ENCODE data around the gene ETNPPL. TPM values are rescaled to one million over a fixed set of nuclear protein-coding genes. Genes with fewer than 3 reads are reported as not detected.

The ETNPPL gene
- polyA plus RNA-seq, 1 experiment: not detected

DNA sequence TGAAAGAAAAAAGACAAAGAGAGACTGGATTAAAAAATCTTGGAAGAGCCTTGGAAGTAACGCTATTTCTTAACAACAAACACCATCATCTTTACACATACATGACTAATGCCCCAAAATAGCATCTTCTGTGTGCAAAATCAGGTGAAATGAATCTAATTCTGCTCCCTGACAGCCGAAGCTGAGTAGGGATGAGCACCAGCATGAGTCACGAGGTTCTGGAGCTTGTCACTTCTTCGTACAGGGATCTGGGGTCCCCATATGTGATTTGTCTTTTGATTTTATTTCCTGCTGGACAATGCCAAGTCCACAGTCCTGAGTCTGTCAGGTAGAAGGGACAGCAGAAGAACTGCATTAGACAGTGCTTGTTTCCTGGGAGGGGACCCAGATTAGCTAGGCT, 56.6 kb downstream of the ETNPPL start:
- no peaks in the 10 kb centered on the region for H3K27me3 ChIP-seq (ENCODE audit: control insufficient read depth, insufficient read depth, low read length)
- no peaks in the 10 kb centered on the region for H3K9me3 ChIP-seq (ENCODE audit: control insufficient read depth, insufficient read depth, low read length)
- H3K4me3 ChIP-seq (ENCODE audit: low read depth, low read length): no peak overlapping the region
- H3K27ac ChIP-seq (ENCODE audit: low read depth, low read length): no peak overlapping the region
- DNase-seq (ENCODE audit: low read depth, low spot score): no peak
- ChIA-PET CTCF (interaction anchor here (1.4 kb wide), 1 partner anchor 699 kb away, joined by 3 read pairs; no protein-coding TSS in a partner anchor), POLR2A (no interaction called here)
- TF ChIP-seq CTCF (IDR thresholded peaks at IDR 0.05; ENCODE audit: low read depth, low read length): no peak

- ChIA-PET POLR2A (no interaction called here), CTCF (no interaction called here)
- TF ChIP-seq CTCF (IDR thresholded peaks at IDR 0.05; ENCODE audit: low read depth, low read length): no peak
- no peak overlapping the region for H3K4me3 ChIP-seq (ENCODE audit: low read depth, low read length)
- no peaks in the 10 kb centered on the region for H3K9me3 ChIP-seq (ENCODE audit: control insufficient read depth, insufficient read depth, low read length)
- DNase-seq (ENCODE audit: low read depth, low spot score): no peak
- H3K27me3 ChIP-seq (ENCODE audit: control insufficient read depth, insufficient read depth, low read length): no peaks in the 10 kb centered on the region
- H3K27ac ChIP-seq (ENCODE audit: low read depth, low read length): no peak overlapping the region
Measured at GRCh38 chr4:108703966-108704365, 58.9 kb downstream of the ETNPPL start.

DNA sequence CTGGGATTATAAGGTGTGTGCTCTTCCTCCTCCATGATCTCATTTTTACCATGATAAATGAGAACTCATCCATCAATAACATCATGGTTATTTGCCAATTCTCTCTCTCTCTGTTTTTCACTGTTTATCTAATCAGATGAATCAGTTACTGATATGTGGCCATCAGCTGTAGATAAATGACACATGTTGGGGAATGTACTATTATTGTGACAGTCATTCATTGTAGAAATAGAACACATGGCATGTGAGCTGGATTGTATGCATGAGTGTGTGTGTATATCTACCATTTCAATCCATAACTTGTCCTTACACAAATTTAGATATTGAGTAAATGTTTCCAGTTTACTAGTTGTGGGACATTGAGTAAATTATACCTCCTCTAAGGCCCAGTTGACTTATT, 59.5 kb downstream of the ETNPPL start:
- POLR2A ChIA-PET: no interaction called here
- Histone ChIP-seq H3K27ac (ENCODE audit: low read depth, low read length) (no peak overlapping the region), H3K4me3 (ENCODE audit: low read depth, low read length) (no peak overlapping the region), H3K27me3 (ENCODE audit: control insufficient read depth, insufficient read depth, low read length) (no peaks in the 10 kb centered on the region), H3K9me3 (ENCODE audit: control insufficient read depth, insufficient read depth, low read length) (no peaks in the 10 kb centered on the region)
- CTCF ChIA-PET: no interaction called here
- TF ChIP-seq CTCF (IDR thresholded peaks at IDR 0.05; ENCODE audit: low read depth, low read length): no peak
- DNase-seq (ENCODE audit: low read depth, low spot score): no peak

- POLR2A ChIA-PET: no interaction called here
Measured at GRCh38 chr4:108702960-108703359, 59.9 kb downstream of the ETNPPL start.

More at GRCh38 chr4:108702960-108703359, 59.9 kb downstream of the ETNPPL start:
- Histone ChIP-seq H3K9me3 (ENCODE audit: control insufficient read depth, insufficient read depth, low read length) (no peaks in the 10 kb centered on the region), H3K27ac (ENCODE audit: low read depth, low read length) (no peak overlapping the region), H3K27me3 (ENCODE audit: control insufficient read depth, insufficient read depth, low read length) (no peaks in the 10 kb centered on the region), H3K4me3 (ENCODE audit: low read depth, low read length) (no peak overlapping the region)
- CTCF ChIA-PET: no interaction called here
- DNase-seq (ENCODE audit: low read depth, low spot score): no peak
- TF ChIP-seq CTCF (IDR thresholded peaks at IDR 0.05; ENCODE audit: low read depth, low read length): no peak
